OCI-M2 (cell line): ENCODE results near the gene THOP1.

Experiments
- DNase-seq: peaks from one replicate; lab custom pipeline; 2025; ENCODE audit not compliant: unreplicated experiment; lab: John Stamatoyannopoulos, UW

Gene THOP1

DNA sequence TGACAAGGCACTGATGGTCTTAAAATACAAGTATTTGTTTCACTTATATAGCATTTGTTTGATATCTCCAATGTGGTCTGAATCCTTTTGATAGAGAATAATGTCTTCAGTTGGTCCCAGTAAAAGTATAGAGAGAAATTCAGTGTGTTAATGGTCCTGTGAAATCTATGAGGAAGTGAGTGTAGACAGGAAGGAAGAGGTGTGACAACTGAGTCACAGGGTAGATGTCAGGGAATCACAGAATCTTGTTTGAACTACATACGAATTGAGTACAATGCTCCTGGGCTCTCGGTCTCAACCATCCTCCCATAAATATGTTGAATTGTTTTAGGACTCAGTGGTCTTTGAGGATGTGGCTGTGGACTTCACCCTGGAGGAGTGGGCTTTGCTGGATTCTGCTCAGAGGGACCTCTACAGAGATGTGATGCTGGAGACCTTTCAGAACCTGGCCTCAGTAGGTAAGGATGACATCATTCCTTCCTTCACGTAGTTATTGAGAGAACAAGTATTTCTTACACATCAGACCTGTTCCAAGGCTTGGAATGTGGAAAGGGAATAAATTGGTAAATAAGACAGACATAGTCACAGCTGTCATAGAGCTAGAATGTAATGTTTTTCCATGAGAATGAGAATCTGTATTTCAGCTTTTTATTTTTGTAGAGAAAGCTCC, 65.1 kb downstream of the THOP1 start:
- DNase-seq = no peak

DNA sequence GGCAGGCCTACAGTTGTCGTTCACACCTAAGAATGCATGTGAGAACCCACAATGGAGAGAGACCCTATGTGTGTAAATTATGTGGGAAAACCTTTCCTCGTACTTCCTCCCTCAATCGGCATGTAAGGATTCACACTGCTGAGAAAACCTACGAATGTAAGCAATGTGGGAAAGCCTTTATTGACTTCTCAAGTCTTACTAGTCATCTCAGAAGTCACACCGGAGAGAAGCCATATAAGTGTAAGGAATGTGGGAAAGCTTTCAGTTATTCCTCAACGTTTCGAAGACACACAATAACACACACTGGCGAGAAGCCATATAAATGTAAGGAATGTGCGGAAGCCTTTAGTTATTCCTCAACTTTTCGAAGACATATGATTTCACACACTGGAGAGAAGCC, 67.3 kb downstream of the THOP1 start:
- no peak for DNase-seq

DNA sequence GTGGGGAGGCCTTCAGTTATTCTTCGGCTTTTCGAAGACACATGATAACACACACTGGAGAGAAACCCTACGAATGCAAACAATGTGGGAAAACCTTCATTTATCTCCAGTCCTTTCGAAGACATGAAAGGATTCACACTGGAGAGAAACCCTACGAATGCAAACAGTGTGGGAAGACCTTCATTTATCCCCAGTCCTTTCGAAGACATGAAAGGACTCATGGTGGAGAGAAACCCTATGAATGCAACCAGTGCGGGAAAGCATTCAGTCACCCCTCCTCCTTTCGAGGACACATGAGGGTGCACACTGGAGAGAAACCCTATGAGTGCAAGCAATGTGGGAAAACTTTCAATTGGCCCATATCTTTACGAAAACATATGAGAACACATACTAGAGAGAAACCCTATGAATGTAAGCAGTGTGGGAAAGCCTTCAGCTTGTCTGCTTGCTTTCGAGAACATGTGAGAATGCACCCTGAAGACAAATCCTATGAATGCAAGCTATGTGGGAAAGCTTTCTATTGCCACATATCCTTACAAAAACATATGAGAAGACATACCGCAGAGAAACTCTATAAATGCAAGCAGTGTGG, 67.8 kb downstream of the THOP1 start:
- DNase-seq = no peak

DNA sequence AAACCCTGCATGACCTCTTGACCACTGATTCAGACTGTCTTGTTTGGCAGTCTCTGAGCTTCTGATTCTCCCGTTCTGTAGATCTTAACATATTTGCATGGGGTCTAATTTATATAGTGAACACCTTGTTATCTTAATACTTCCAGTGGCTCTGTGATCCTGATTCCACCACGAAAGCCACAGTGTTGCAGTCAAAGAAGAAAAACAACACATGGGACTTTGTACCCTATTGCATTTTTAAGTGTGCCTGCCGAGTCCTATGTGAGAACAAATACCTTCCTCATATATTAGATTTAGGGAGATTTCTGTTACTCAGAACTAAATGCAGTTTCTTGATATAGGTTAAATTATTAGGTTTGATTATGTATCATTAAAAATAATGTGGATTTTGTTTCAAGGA, 69.5 kb downstream of the THOP1 start:
- DNase-seq = no peak

DNA sequence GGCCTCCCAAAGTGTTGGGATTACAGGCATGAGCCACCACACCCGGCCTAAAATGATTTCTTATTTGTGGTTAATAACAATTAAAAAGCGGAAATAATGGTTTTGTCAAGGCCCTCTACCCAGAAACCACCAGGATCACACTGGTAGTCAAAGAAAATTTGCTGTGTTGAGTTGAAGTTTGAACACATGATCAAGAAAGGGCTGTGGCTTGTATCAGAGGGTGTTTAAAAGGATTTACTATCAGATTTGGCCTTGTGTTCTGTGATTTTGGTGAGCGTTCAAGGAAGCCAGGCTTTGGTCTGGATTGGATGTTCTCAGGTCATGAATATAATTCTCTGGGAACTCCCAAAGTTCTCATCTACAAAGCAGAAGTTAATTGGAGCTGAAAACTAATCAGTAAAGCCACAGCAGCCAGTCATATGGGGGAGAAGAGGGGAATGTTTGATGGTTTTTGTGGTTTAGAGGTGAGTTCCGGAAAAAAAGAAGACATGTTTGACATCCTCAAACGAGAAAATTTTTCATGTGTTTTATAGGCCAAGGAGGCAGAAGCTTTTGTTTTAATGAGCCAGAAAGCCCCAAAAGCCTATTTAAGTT, 71.3 kb downstream of the THOP1 start:
- DNase-seq = no peak

DNA sequence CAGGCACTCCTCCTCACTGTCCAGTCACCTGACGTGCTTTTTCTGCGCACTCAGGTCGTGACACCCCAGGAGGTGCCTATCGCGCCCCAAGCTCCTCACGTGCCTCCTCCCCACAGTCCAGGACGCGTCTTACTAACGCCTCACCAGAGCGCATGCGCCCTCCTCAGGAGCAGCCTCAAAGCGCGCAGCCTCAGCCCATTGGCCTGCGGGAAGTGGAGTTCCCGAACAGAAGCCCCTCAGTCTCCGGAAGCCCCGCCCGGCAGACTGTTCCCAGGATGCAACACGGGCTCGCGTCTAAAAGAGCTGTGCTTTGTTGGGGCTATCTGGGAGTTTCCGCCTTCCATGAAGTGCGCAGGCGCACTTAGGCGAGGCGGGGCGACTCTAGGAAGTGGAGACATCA, 73.6 kb downstream of the THOP1 start:
- DNase-seq = no peak

DNA sequence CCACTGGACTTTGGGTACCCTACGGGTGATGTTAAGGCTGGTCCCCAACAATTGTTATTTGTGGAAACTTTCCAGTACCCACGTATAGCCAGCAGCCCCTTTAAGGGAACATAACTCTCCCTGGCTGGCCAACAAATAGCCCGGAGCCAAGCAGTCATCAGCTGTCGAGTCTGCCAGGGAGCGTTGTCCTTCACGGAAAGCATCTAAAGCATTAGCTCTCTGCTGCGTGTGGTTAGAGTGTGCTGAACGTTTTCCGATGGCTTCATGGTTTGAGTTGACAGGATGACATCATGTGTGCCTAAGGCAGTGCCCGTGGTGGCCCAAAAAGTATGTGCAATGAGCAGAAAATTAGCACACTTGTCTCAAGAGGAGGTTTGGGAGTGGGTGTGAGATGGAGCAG, 78.5 kb downstream of the THOP1 start:
- DNase-seq = no peak
